Activated CD8-positive, alpha-beta memory T cell treated with anti-CD3 and anti-CD28 coated beads, Interleukin-2, amount 50 U/mL, for 24 hours (primary cell): ENCODE measurements around the gene IL12B.
A peak's percentile ranks its signal among the peaks of the same experiment; 100 is the strongest.
"Not testable (repeated sequence)": the region's sequence is repeated elsewhere in the genome, so short reads cannot be mapped to it uniquely, and the experiment has no call there.

Experiments used
- DNase-seq: peaks from one replicate; pipeline ENCODE4 v3.0.0-alpha.2; 2020; ENCODE audit errors: extremely low read depth

The IL12B gene

GRCh38 chr5:159332800-159333544, 2.7 kb upstream of the IL12B start:
- no peak for DNase-seq

GRCh38 chr5:159331093-159331973, 1.0 kb upstream of the IL12B start:
- peak; percentile 44 for DNase-seq

GRCh38 chr5:159324986-159325385, 5.3 kb downstream of the IL12B start:
- DNase-seq, result no peak

GRCh38 chr5:159324102-159324755, 6.1 kb downstream of the IL12B start:
- DNase-seq, result no peak

GRCh38 chr5:159322180-159322579, 8.1 kb downstream of the IL12B start:
- DNase-seq, result no peak

GRCh38 chr5:159319832-159320231, 10.5 kb downstream of the IL12B start:
- DNase-seq, result no peak

- DNase-seq, result no peak
Measured at GRCh38 chr5:159319363-159319762, 10.9 kb downstream of the IL12B start.

- no peak for DNase-seq
Measured at GRCh38 chr5:159318448-159318847, 11.8 kb downstream of the IL12B start.

GRCh38 chr5:159317849-159318248, 12.4 kb downstream of the IL12B start:
- DNase-seq, result no peak

- no peak for DNase-seq
Measured at GRCh38 chr5:159316519-159317383, 13.5 kb downstream of the IL12B start.

GRCh38 chr5:159313197-159313596, 17.1 kb downstream of the IL12B start:
- DNase-seq, result no peak

- DNase-seq, result no peak
Measured at GRCh38 chr5:159311063-159311462, 19.2 kb downstream of the IL12B start.

GRCh38 chr5:159310511-159310910, 19.8 kb downstream of the IL12B start:
- no peak for DNase-seq

- DNase-seq, result no peak
Measured at GRCh38 chr5:159309689-159310433, 20.4 kb downstream of the IL12B start.

GRCh38 chr5:159304961-159305595, 25.2 kb downstream of the IL12B start:
- no peak for DNase-seq

GRCh38 chr5:159303286-159303685, 27.0 kb downstream of the IL12B start:
- DNase-seq, result no peak

GRCh38 chr5:159301929-159302860, 28.1 kb downstream of the IL12B start:
- DNase-seq, result not testable (repeated sequence)

GRCh38 chr5:159301466-159301865, 28.8 kb downstream of the IL12B start:
- no peak for DNase-seq

- not testable (repeated sequence) for DNase-seq
Measured at GRCh38 chr5:159297300-159297699, 33.0 kb downstream of the IL12B start.
